Measurements from ENCODE around the gene MYO1F.

MYO1F gene

GRCh38 chr19:8491574-8491973 lies 85.7 kb downstream of the MYO1F start:
- no peaks in the 10 kb centered on the region for H3K4me1 ChIP-seq (ENCODE audit: control insufficient read depth, insufficient read depth, low read depth, low read length)
- H2AFZ ChIP-seq (ENCODE audit: low read depth, low read length), result no peak overlapping the region
- H4K91ac ChIP-seq (ENCODE audit: low read length), result no peak overlapping the region
- no peak overlapping the region for H2BK15ac ChIP-seq (ENCODE audit: low read depth, poor library complexity, severe bottlenecking)
- DNase-seq, result no peak
- no peaks in the 10 kb centered on the region for H3K27me3 ChIP-seq (ENCODE audit: control insufficient read depth in 1 of 2, insufficient read depth in 1 of 2, low read length in 2 of 2)
- H3K9me3 ChIP-seq (ENCODE audit: control insufficient read depth, low read length), result no peaks in the 10 kb centered on the region
- H2BK120ac ChIP-seq (ENCODE audit: low read depth, low read length), result no peak overlapping the region
- no peak overlapping the region for H2BK12ac ChIP-seq (ENCODE audit: low read length in 2 of 2)
- H3K18ac ChIP-seq (ENCODE audit: low read depth in 1 of 2, low read length in 2 of 2), result no peak overlapping the region
- H2BK5ac ChIP-seq (ENCODE audit: low read depth, low read length, poor library complexity, severe bottlenecking), result no peak overlapping the region
- H3K4me2 ChIP-seq (ENCODE audit: low read length, poor library complexity, severe bottlenecking), result no peak overlapping the region
- no peak overlapping the region for H3K9ac ChIP-seq (ENCODE audit: low read length)
- H3K79me1 ChIP-seq (replicated peaks; ENCODE audit: low read length, poor library complexity, severe bottlenecking), result peaks cover 21% of the 10 kb centered on the region
- peaks cover 31 to 55% of the 10 kb centered on the region in 2 experiments for H3K36me3 ChIP-seq (ENCODE audit: control insufficient read depth in 1 of 2, insufficient read depth in 2 of 2, low read depth in 1 of 2, low read length in 2 of 2)
- H3K4me3 ChIP-seq (ENCODE audit: insufficient read depth in 1 of 2, low read depth in 1 of 2, low read length in 2 of 2), result no peak overlapping the region
- no peak overlapping the region for H3K23ac ChIP-seq (ENCODE audit: low read length in 2 of 2)
- no peak overlapping the region for H3K14ac ChIP-seq (ENCODE audit: low read length in 2 of 2)
- H2AK5ac ChIP-seq (ENCODE audit: low read length, severe bottlenecking), result no peak overlapping the region
- H4K8ac ChIP-seq (ENCODE audit: low read length), result no peak overlapping the region
- WGBS, result 88% methylated on average over 6 of the region's 6 CpGs
- no peak overlapping the region for H3K4ac ChIP-seq (ENCODE audit: low read depth in 1 of 2, low read length in 2 of 2)
- no peak overlapping the region for H3K27ac ChIP-seq (ENCODE audit: low read length, poor library complexity, severe bottlenecking)

- H3K4me2 ChIP-seq (ENCODE audit: low read length, poor library complexity, severe bottlenecking), result no peak overlapping the region
- no peak overlapping the region for H3K4me3 ChIP-seq (ENCODE audit: insufficient read depth in 1 of 2, low read depth in 1 of 2, low read length in 2 of 2)
- no peak overlapping the region for H2BK120ac ChIP-seq (ENCODE audit: low read depth, low read length)
- H4K91ac ChIP-seq (ENCODE audit: low read length), result no peak overlapping the region
- H3K4ac ChIP-seq (ENCODE audit: low read depth in 1 of 2, low read length in 2 of 2), result no peak overlapping the region
- no peaks in the 10 kb centered on the region for H3K27me3 ChIP-seq (ENCODE audit: control insufficient read depth in 1 of 2, insufficient read depth in 1 of 2, low read length in 2 of 2)
- no peak overlapping the region for H4K8ac ChIP-seq (ENCODE audit: low read length)
- no peak overlapping the region for H2BK15ac ChIP-seq (ENCODE audit: low read depth, poor library complexity, severe bottlenecking)
- no peak overlapping the region for H3K14ac ChIP-seq (ENCODE audit: low read length in 2 of 2)
- no peak overlapping the region for H2BK5ac ChIP-seq (ENCODE audit: low read depth, low read length, poor library complexity, severe bottlenecking)
- H2AFZ ChIP-seq (ENCODE audit: low read depth, low read length), result no peak overlapping the region
- no peaks in the 10 kb centered on the region for H3K4me1 ChIP-seq (ENCODE audit: control insufficient read depth, insufficient read depth, low read depth, low read length)
- H3K9me3 ChIP-seq (ENCODE audit: control insufficient read depth, low read length), result no peaks in the 10 kb centered on the region
- H2AK5ac ChIP-seq (ENCODE audit: low read length, severe bottlenecking), result no peak overlapping the region
- H3K27ac ChIP-seq (ENCODE audit: low read length, poor library complexity, severe bottlenecking), result no peak overlapping the region
- H3K23ac ChIP-seq (ENCODE audit: low read length in 2 of 2), result no peak overlapping the region
- H3K79me1 ChIP-seq (replicated peaks; ENCODE audit: low read length, poor library complexity, severe bottlenecking), result peaks cover 28% of the 10 kb centered on the region
- 96% methylated on average over 10 of the region's 12 CpGs for WGBS
- peaks cover 38 to 62% of the 10 kb centered on the region in 2 experiments for H3K36me3 ChIP-seq (ENCODE audit: control insufficient read depth in 1 of 2, insufficient read depth in 2 of 2, low read depth in 1 of 2, low read length in 2 of 2)
- no peak for DNase-seq
- H2BK12ac ChIP-seq (ENCODE audit: low read length in 2 of 2), result no peak overlapping the region
- no peak overlapping the region for H3K9ac ChIP-seq (ENCODE audit: low read length)
- H3K18ac ChIP-seq (ENCODE audit: low read depth in 1 of 2, low read length in 2 of 2), result no peak overlapping the region
These were observed 86.4 kb downstream of the MYO1F start for GRCh38 chr19:8490873-8491272.

GRCh38 chr19:8490395-8490760 lies 86.9 kb downstream of the MYO1F start:
- Histone ChIP-seq H3K9ac (ENCODE audit: low read length) (no peak overlapping the region), H3K9me3 (ENCODE audit: control insufficient read depth, low read length) (no peaks in the 10 kb centered on the region), H4K8ac (ENCODE audit: low read length) (no peak overlapping the region), H3K23ac (ENCODE audit: low read length in 2 of 2) (no peak overlapping the region), H3K4me1 (ENCODE audit: control insufficient read depth, insufficient read depth, low read depth, low read length) (no peaks in the 10 kb centered on the region), H2BK15ac (ENCODE audit: low read depth, poor library complexity, severe bottlenecking) (no peak overlapping the region), H3K36me3 (ENCODE audit: control insufficient read depth in 1 of 2, insufficient read depth in 2 of 2, low read depth in 1 of 2, low read length in 2 of 2) (peaks cover 43 to 67% of the 10 kb centered on the region in 2 experiments), H3K79me1 (replicated peaks; ENCODE audit: low read length, poor library complexity, severe bottlenecking) (peaks cover 33% of the 10 kb centered on the region), H2AK5ac (ENCODE audit: low read length, severe bottlenecking) (no peak overlapping the region), H2BK120ac (ENCODE audit: low read depth, low read length) (no peak overlapping the region), H3K14ac (ENCODE audit: low read length in 2 of 2) (no peak overlapping the region), H4K91ac (ENCODE audit: low read length) (no peak overlapping the region), H2AFZ (ENCODE audit: low read depth, low read length) (no peak overlapping the region), H3K4me2 (ENCODE audit: low read length, poor library complexity, severe bottlenecking) (no peak overlapping the region), H3K27me3 (ENCODE audit: control insufficient read depth in 1 of 2, insufficient read depth in 1 of 2, low read length in 2 of 2) (no peaks in the 10 kb centered on the region), H3K27ac (ENCODE audit: low read length, poor library complexity, severe bottlenecking) (no peak overlapping the region), H2BK5ac (ENCODE audit: low read depth, low read length, poor library complexity, severe bottlenecking) (no peak overlapping the region), H3K4me3 (ENCODE audit: insufficient read depth in 1 of 2, low read depth in 1 of 2, low read length in 2 of 2) (no peak overlapping the region), H3K4ac (ENCODE audit: low read depth in 1 of 2, low read length in 2 of 2) (no peak overlapping the region), H2BK12ac (ENCODE audit: low read length in 2 of 2) (no peak overlapping the region), H3K18ac (ENCODE audit: low read depth in 1 of 2, low read length in 2 of 2) (no peak overlapping the region)
- no peak for DNase-seq
- WGBS, result 95% methylated on average over 24 of the region's 24 CpGs

GRCh38 chr19:8489561-8490394 lies 87.5 kb downstream of the MYO1F start:
- Histone ChIP-seq H3K14ac (ENCODE audit: low read length in 2 of 2) (no peak overlapping the region), H2BK120ac (ENCODE audit: low read depth, low read length) (no peak overlapping the region), H3K4me1 (ENCODE audit: control insufficient read depth, insufficient read depth, low read depth, low read length) (no peaks in the 10 kb centered on the region), H4K91ac (ENCODE audit: low read length) (no peak overlapping the region), H3K36me3 (ENCODE audit: control insufficient read depth in 1 of 2, insufficient read depth in 2 of 2, low read depth in 1 of 2, low read length in 2 of 2) (peaks cover 49 to 73% of the 10 kb centered on the region in 2 experiments), H2BK5ac (ENCODE audit: low read depth, low read length, poor library complexity, severe bottlenecking) (no peak overlapping the region), H3K27ac (ENCODE audit: low read length, poor library complexity, severe bottlenecking) (no peak overlapping the region), H3K4ac (ENCODE audit: low read depth in 1 of 2, low read length in 2 of 2) (no peak overlapping the region), H3K4me3 (ENCODE audit: insufficient read depth in 1 of 2, low read depth in 1 of 2, low read length in 2 of 2) (no peak overlapping the region), H3K79me1 (replicated peaks; ENCODE audit: low read length, poor library complexity, severe bottlenecking) (peaks cover 37% of the 10 kb centered on the region), H4K8ac (ENCODE audit: low read length) (no peak overlapping the region), H3K4me2 (ENCODE audit: low read length, poor library complexity, severe bottlenecking) (no peak overlapping the region), H3K27me3 (ENCODE audit: control insufficient read depth in 1 of 2, insufficient read depth in 1 of 2, low read length in 2 of 2) (no peaks in the 10 kb centered on the region), H2BK15ac (ENCODE audit: low read depth, poor library complexity, severe bottlenecking) (no peak overlapping the region), H3K18ac (ENCODE audit: low read depth in 1 of 2, low read length in 2 of 2) (no peak overlapping the region), H3K9me3 (ENCODE audit: control insufficient read depth, low read length) (no peaks in the 10 kb centered on the region), H3K9ac (ENCODE audit: low read length) (no peak overlapping the region), H2AFZ (ENCODE audit: low read depth, low read length) (no peak overlapping the region), H2BK12ac (ENCODE audit: low read length in 2 of 2) (no peak overlapping the region), H2AK5ac (ENCODE audit: low read length, severe bottlenecking) (no peak overlapping the region), H3K23ac (ENCODE audit: low read length in 2 of 2) (no peak overlapping the region)
- 91% methylated on average over 25 of the region's 25 CpGs for WGBS
- DNase-seq, result no peak
